ENCODE results near the gene EMILIN2.
"Not testable (repeated sequence)": the region's sequence is repeated elsewhere in the genome, so short reads cannot be mapped to it uniquely, and the experiment has no call there.

EMILIN2 gene

DNA sequence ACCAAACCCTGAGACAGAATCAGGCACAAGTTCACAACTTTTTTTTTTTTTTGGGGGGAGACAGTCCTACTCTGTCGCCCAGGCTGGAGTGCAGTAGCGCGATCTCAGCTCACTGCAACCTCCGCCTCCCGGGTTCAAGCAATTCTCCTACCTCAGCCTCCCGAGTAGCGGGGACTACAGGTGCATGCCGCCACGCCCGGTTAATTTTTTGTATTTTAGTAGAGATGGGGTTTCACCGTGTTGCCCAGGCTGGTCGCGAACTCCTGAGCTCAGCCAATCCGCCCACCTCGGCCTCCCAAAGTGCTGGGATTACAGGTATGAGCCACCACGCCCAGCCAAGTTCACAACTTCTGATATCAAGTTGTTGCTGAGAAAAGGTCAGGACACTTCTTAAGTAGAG, 68.7 kb downstream of the EMILIN2 start:
- DNase-seq (ENCODE audit: low spot score): not testable (repeated sequence)

DNA sequence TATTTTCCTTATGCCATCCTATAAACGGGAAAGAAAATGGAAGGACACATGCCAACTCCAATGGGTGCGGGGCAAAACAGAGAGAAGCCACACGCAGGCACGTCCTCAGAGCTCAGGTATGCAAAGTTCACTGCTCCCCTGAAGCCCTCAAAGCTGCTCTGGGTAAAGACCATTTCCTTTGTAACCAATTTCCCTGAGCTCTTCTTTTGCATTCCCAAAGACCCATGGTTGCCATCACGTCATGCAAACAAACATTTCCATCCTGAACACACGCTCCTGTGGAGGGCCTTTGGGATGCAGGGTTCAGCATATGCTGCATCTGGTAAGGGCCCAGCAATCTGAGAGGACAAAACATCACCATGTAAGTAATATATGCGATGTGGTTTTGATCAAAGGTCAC, 69.4 kb downstream of the EMILIN2 start:
- DNase-seq (ENCODE audit: low spot score): no peak

DNA sequence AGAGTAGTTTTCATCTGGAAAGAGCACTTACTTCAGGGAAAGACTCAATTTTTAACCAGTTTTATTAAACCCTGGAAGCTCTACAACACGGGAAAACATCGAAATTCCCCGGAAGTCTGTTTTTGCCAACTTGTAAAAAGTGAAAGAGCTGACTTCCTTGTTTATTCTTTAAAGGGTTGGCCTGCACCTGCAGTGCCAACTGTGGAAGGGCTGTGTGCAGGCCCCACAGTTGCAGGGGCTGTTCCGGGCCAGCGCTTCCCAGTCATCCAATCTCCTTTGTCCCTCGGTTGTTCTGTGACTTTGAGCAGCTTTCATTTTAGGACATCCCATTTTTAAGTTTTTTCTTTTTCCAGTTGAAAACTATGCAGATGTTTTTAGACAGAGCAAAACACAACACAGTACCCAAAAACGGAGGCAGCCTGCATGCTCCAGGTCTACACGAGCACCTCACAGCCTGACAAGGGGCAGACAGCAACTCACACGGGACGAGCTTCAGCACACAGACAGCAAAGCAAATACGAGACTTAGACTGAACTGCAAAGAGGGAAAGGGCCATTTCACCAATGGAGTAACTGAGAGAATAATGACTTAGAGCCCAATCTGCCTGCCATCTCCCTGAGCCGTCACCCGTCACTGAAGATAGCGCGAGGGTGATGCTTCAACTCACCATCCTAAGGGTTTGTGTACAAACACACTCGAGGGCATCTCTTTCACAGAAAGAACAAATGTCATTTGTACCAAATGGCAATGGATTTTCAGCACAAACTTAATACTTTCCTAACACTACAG, 70.6 kb downstream of the EMILIN2 start:
- DNase-seq (ENCODE audit: low spot score): no peak

DNA sequence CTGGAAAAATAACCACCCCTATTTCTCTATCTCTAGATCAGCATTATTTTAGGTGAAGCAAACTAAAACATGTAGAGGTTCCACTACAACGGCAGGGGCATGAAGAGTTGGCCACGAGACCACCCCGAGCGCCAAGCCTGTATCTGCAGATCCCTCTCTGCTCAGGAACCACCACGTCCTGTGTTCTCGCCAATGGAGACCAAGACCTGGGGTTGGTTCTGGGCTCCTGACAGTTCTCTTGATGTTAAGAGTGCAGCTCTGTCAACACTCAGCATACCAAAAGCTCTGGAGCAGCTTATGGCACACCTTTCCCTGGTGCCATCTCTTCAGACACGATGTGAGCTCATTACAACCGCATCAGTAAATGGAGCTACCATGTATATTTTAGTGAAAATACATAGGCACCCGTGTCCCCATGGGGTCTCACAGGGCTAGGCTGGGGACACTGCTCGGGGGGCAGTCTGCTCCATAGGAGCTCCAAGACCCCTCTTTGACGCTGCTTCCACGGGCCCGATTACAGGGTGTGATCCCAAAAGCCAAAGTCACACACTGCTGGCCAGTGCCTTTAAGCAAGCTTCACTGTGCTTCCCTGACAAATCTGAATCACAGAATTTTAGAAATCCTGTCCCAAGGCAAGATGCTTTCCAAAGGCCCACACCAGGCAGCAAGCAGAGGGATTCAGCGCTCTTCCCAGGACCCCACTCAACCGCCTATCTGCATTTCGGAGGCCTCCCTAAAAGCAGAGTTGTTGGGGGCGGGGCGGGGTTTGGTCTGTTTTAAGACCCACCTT, 72.2 kb downstream of the EMILIN2 start:
- DNase-seq (ENCODE audit: low spot score): no peak

- no peak for DNase-seq (ENCODE audit: low spot score)
Measured at GRCh38 chr18:2919600-2919999, 72.8 kb downstream of the EMILIN2 start.

DNA sequence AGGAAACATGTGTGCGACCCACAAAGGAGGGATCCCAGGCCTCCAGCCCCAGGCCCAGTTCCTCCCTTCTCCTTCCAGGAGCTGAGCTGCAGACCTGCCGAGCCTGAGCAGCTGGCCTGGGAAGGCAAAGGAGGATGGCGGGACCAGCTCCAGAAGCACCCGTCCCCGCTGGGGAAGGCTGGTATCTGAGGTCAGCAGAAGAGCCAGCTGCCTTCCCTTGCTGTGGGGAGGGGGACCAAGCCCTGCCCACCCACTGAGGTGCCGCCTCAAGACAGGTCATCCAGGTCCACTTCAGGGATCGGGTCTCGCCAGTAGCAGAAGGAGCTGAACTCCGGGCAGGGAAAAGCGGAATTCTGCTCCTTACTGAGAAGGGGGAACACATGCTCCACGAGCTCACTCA, 73.2 kb downstream of the EMILIN2 start:
- no peak for DNase-seq (ENCODE audit: low spot score)

DNA sequence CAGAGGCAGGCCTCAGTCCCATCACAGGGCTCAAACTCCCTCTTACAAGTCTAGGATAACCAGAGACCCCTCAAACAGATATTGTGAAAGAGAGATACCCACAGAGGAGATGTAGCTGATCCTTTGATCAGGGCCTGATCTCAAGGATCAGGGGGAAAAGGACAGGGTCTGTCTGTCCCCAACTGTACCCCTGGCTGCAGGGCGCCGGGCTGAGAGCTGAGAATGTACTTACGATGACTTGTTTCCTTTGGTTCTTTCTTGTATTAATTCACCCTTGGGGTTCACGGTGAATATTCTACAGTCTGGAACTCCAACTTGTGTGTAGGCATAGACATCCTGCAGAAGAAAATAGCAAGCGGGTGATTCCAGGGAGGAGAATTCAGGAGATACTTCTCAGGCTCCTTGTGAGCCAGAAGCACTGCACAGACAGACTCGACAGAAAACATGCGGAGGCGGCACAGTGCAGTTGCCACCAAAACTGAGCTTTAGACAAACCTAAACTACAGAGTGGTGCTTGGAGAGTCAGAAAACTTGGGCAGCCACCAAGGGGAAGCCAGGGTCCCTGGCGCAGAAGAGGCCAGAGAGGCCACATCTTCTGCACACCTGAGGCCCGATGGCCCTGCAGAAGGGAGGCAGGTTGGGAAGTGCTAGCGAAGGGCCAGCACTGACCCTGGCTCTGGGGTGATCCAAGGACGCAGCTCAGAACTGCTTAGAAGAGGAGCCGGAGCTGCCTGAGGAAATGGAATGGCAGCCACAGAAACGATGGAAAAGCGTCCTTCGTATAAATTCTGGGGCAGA, 73.9 kb downstream of the EMILIN2 start:
- no peak for DNase-seq (ENCODE audit: low spot score)

- DNase-seq (ENCODE audit: low spot score): no peak
Measured at GRCh38 chr18:2921778-2922177, 75.0 kb downstream of the EMILIN2 start.

GRCh38 chr18:2923464-2923863, 76.7 kb downstream of the EMILIN2 start:
- no peak for DNase-seq (ENCODE audit: low spot score)

DNA sequence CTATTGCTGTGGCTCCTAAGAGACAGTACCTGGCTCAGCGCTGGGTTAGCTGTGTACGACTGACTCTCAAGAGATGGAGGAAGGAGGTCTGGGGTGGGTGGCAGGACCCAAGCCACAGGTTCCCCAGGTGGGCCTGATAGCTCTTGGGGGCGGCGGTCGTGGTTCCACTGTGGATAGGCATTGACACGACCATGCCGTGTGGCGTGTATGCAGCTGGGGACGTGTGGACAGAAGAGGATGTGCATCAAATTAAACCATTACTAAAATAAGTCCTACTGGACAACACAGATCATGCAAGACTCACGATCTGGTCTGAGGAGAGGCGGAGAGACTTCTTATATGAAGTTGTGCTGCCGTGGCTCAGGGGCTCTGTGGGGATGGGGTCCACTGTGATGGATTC, 78.1 kb downstream of the EMILIN2 start:
- DNase-seq (ENCODE audit: low spot score): no peak

- DNase-seq (ENCODE audit: low spot score): no peak
Measured at GRCh38 chr18:2926528-2926927, 79.7 kb downstream of the EMILIN2 start.

DNA sequence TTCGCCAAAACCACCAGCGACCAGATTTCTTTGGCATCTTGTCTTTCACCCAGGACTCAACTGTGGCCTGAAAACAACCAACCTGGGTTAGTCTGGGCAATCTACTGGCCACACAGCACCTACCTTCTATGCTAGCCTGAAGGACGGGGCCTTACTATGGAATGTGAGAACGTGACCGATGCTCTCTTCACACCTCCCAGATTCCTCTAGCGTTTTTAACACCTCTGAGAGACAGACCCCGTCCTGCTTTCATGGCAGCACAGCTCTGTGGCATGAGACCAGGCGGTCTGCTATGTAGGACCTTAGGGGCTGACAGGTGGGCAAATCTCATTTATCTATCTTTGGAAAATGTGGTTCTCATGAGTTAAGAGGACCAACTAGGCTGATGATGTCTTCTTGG, 80.9 kb downstream of the EMILIN2 start:
- DNase-seq (ENCODE audit: low spot score): no peak

GRCh38 chr18:2932247-2933181, 85.7 kb downstream of the EMILIN2 start:
- DNase-seq (ENCODE audit: low spot score): peak; percentile 74

GRCh38 chr18:2933995-2934394, 87.2 kb downstream of the EMILIN2 start:
- DNase-seq (ENCODE audit: low spot score): no peak

DNA sequence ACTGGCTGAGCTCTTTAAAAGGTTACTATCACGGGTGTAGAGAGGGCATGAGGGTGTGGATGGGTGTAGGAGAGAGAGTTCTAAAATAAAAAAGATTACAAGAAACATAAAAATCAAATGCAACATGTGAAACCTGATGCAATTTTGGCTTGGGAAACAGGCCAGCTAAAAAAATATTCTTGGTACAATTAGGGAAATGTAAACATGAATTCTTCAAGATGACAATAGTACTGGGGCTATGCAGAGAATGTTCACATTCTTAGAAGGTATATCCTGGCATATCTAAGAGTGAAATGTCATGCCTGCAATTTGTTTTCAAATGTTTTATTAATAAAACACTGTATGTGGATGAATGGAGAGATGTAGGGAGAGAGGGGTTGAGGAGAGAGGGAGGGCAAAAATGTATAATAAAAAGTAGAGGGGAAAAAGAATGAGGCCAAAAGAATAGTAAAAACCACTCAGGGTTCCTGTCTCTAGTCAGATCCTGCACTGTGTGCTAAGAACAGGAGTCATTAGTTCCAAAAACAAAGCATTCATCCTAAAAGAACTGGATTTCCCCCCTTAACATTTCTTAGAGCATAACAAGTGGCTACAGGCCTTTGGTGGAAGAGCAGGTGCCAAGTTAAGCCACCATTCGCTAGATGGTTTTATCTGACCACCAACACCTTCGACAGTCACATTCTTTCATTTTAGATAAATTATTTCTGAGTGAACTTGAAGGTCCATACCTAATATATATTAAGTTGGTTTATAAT, 88.8 kb downstream of the EMILIN2 start:
- DNase-seq (ENCODE audit: low spot score): no peak

DNA sequence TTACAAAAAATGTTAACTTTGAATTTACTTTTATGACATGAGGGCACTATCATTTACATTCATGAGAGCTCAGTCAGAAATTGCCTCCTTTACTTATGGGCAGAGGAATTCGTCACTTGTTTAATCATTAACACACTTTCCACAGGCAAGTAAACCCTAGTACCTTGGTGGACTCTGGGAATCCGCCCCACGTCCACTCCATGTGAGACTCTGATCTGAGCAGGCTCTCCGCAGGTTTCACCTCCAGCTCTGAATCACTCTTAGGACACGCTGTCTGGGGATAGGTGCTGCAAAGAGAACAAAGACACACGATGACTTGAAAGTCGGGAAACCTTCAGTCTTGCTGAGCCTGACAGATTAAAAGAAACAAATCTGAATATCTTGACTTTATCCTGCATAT, 92.5 kb downstream of the EMILIN2 start:
- DNase-seq (ENCODE audit: low spot score): no peak

- peak; percentile 67 for DNase-seq (ENCODE audit: low spot score)
Measured at GRCh38 chr18:2948038-2948437, 101.2 kb downstream of the EMILIN2 start.

- no peak for DNase-seq (ENCODE audit: low spot score)
Measured at GRCh38 chr18:2952605-2953004, 105.8 kb downstream of the EMILIN2 start.

GRCh38 chr18:2953935-2954653, 107.3 kb downstream of the EMILIN2 start:
- DNase-seq (ENCODE audit: low spot score): no peak
